B cell (primary cell): ENCODE results near the gene RGS7.
"Not testable (repeated sequence)": the region's sequence is repeated elsewhere in the genome, so short reads cannot be mapped to it uniquely, and the experiment has no call there.

Experiments
- CTCF ChIP-seq: fragments of 200-600 bp; IDR thresholded peaks from one replicate; pipeline ENCODE4 v1.8.0; 2022; ENCODE audit warnings: antibody characterized with exemption, mild to moderate bottlenecking
- EZH2 ChIP-seq: IDR thresholded peaks from 2 replicates; pipeline ENCODE4 v1.6.1; 2012; ENCODE audit warnings: borderline replicate concordance, low read depth, mild to moderate bottlenecking, moderate library complexity, low read length; ENCODE audit not compliant: insufficient read depth, poor library complexity, severe bottlenecking

- not testable (repeated sequence) for TF ChIP-seq EZH2, CTCF
These were observed 134.2 kb downstream of the RGS7 start for GRCh38 chr1:241222813-241223212.
